BLaER1 treated with 17β-estradiol and CSF1 and Interleukin-3, amounts not matched to agents 10 nM and 100 nM (cell line): ENCODE results near the gene E2F4.

Source experiments
- H3K27ac ChIP-seq, 11 experiments: shearing (Covaris generic); formaldehyde crosslinking; 2 replicates each; pipeline ENCODE4 v1.8.1; 2022
- H3K27me3 ChIP-seq, 11 experiments: shearing (Covaris generic); formaldehyde crosslinking; 2 replicates each; pipeline ENCODE4 v1.8.1; 2022
- H3K36me3 ChIP-seq, 11 experiments: shearing (Covaris generic); formaldehyde crosslinking; 2 replicates each; pipeline ENCODE4 v1.8.1; 2022
- H3K4me1 ChIP-seq, 10 experiments: shearing (Covaris generic); formaldehyde crosslinking; 2 replicates each; pipeline ENCODE4 v1.8.1; 2022
- H3K4me2 ChIP-seq, 11 experiments: shearing (Covaris generic); formaldehyde crosslinking; 2 replicates each; pipeline ENCODE4 v1.8.1; 2022
- H3K4me3 ChIP-seq, 10 experiments: shearing (Covaris generic); formaldehyde crosslinking; 2 replicates each; pipeline ENCODE4 v1.8.1; 2022
- H3K9ac ChIP-seq, 11 experiments: shearing (Covaris generic); formaldehyde crosslinking; 2 replicates each; pipeline ENCODE4 v1.8.1; 2022
- H3K9me3 ChIP-seq, 11 experiments: shearing (Covaris generic); formaldehyde crosslinking; replicated peaks in 1 of 11; 2 replicates each; pipeline ENCODE4 v1.8.1; 2022
- H4K20me1 ChIP-seq, 11 experiments: shearing (Covaris generic); formaldehyde crosslinking; 2 replicates each; pipeline ENCODE4 v1.8.1; 2022
- Cebpa-rat ChIP-seq, 11 experiments: shearing (Covaris generic); IDR thresholded peaks; 2 replicates each; pipeline ENCODE4 v1.8.1; 2022

E2F4 gene

DNA sequence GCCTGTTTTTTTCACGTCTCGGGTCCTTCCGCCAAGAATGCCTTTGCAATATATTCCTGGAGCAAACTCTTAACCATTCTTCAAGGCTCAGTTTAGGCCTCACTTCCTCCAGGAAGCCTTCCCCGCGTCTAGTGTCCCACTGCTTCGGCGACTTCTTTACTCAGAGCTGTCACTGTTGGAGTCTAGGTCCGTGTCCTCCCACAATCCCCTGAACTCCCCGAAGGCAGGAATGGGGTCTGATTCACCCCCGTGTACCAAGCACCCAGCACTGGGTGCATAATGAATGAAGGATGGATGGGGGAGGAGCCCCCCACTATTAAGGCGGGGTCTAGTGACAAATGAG lies 8.7 kb upstream of the E2F4 start:
- Histone ChIP-seq H3K4me1 (peaks cover 50 to 67% (median 62%) of the 10 kb centered on the region in 10 experiments), H3K36me3 (peaks cover 0 to 11% (median 0%) of the 10 kb centered on the region in 11 experiments; a peak in 5 of 22 replicates), H3K4me2 (peak overlapping the region; percentile 88 to 100 (median 95)), H4K20me1 (peaks cover 22 to 72% (median 48%) of the 10 kb centered on the region in 11 experiments; a peak in 21 of 22 replicates), H3K4me3 (peak overlapping the region; percentile 61 to 80 (median 71)), H3K9me3 (no peaks in the 10 kb centered on the region), H3K27me3 (peaks cover 15 to 38% (median 29%) of the 10 kb centered on the region in 11 experiments), H3K27ac (peak overlapping the region in 10 of 11 experiments; percentile 84 to 95 (median 92); a peak in 20 of 22 replicates), H3K9ac (peak overlapping the region; percentile 84 to 93 (median 89))
- TF ChIP-seq Cebpa-rat (IDR thresholded peaks at IDR 0.05), result no peak

GRCh38 chr16:67183627-67184452 lies 8.1 kb upstream of the E2F4 start, which contains the start of gene MATCAP1:
Gene MATCAP1 (minus strand): TSS chr16:67183963. CDS start chr16:67180610, 3,353 bp downstream.
- Histone ChIP-seq H3K9me3 (no peaks in the 10 kb centered on the region), H3K36me3 (peaks cover 0 to 11% (median 0%) of the 10 kb centered on the region in 11 experiments; a peak in 5 of 22 replicates), H3K4me1 (peaks cover 46 to 62% (median 57%) of the 10 kb centered on the region in 10 experiments), H3K27ac (peak within 1 kb of the TSS; percentile 77 to 95 (median 91)), H3K4me3 (peak within 1 kb of the TSS; percentile 61 to 80 (median 71)), H3K4me2 (peak within 1 kb of the TSS; percentile 94 to 100 (median 99)), H3K27me3 (peaks cover 11 to 32% (median 24%) of the 10 kb centered on the region in 11 experiments), H3K9ac (peak within 1 kb of the TSS; percentile 84 to 93 (median 89)), H4K20me1 (peaks cover 20 to 66% (median 42%) of the 10 kb centered on the region in 11 experiments; a peak in 21 of 22 replicates)
- TF ChIP-seq Cebpa-rat (IDR thresholded peaks at IDR 0.05), result peak in 4 of 11 experiments; percentile 18 to 55 (median 30); a peak in 3 of 22 replicates

DNA sequence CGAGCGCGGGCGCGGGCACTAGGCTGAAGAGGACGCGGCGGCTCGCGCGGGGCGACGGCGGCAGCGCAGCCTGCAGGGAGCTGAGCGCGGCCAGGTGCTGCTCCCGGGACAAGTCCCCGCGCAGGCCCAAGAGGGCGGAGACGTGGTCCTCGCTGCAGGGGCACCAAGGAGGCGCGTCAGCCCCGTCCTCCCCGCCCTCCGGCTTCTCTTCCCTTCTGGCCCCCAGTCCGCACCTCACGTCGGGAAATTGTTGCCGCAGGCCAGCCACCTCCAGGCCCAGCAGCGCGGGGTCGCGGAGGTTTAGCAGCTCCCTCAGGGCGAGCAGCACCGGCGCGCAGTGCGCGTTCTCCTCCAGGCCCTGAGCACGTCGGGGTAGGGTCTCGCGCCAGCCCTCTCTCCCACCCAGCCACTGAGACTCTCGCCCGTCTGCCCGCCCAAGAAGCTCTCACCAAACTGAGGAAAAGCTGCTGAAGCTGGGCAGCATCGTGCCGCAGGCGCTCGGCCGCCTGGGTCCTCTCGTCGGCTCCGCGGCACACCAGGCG lies 7.4 kb upstream of the E2F4 start:
- Histone ChIP-seq H3K4me2 (peak overlapping the region; percentile 94 to 100 (median 99)), H3K36me3 (peaks cover 0 to 11% (median 0%) of the 10 kb centered on the region in 11 experiments; a peak in 5 of 22 replicates), H4K20me1 (peaks cover 13 to 59% (median 35%) of the 10 kb centered on the region in 11 experiments; a peak in 21 of 22 replicates), H3K27ac (no peak overlapping the region), H3K9me3 (no peaks in the 10 kb centered on the region), H3K27me3 (peaks cover 9 to 27% (median 18%) of the 10 kb centered on the region in 11 experiments), H3K4me3 (peak overlapping the region; percentile 61 to 80 (median 71)), H3K4me1 (peaks cover 46 to 56% (median 54%) of the 10 kb centered on the region in 10 experiments), H3K9ac (peak overlapping the region; percentile 84 to 93 (median 89); a peak in 20 of 22 replicates)
- TF ChIP-seq Cebpa-rat (IDR thresholded peaks at IDR 0.05), result no peak

- peak overlapping the region; percentile 94 to 100 (median 99) for H3K4me2 ChIP-seq
- H3K9ac ChIP-seq, result peak overlapping the region in 1 of 11 experiments; percentile 90; a peak in 1 of 22 replicates
- H3K27me3 ChIP-seq, result peaks cover 9 to 27% (median 18%) of the 10 kb centered on the region in 11 experiments
- no peak overlapping the region for H3K27ac ChIP-seq
- no peak for TF ChIP-seq Cebpa-rat (IDR thresholded peaks at IDR 0.05)
- H3K9me3 ChIP-seq, result no peaks in the 10 kb centered on the region
- H4K20me1 ChIP-seq, result peaks cover 7 to 53% (median 29%) of the 10 kb centered on the region in 11 experiments; a peak in 20 of 22 replicates
- peaks cover 0 to 9% (median 0%) of the 10 kb centered on the region in 11 experiments; a peak in 4 of 22 replicates for H3K36me3 ChIP-seq
- peak overlapping the region; percentile 61 to 80 (median 71); a peak in 15 of 20 replicates for H3K4me3 ChIP-seq
- H3K4me1 ChIP-seq, result peaks cover 46 to 58% (median 55%) of the 10 kb centered on the region in 10 experiments
Observed at GRCh38 chr16:67184995-67185650, 6.8 kb upstream of the E2F4 start.

DNA sequence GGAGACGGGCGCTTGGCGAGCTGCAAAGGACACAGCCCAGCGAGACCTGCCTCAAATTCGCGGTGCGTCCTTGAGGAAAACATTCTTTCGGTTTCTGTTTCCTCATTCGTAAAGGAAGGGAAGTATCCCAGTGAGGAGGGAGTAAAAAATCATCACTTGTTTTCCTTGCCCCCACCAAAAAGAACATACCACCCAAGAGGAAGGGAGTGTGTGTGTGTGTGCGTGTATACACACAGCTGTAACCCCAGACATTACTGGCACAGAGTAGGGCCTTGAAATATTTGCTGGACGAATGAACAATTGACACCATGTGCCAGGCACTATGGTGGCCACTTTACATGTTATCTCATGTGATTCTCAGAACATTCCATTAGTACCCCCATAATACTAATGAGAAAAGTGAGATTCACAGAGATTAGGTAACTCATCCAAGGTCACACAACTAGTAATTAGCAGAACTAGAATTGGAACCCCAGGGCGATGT lies 6.3 kb upstream of the E2F4 start:
- Histone ChIP-seq H3K9me3 (no peaks in the 10 kb centered on the region), H3K4me3 (no peak overlapping the region; a peak in 1 of 20 replicates), H3K27me3 (peaks cover 9 to 27% (median 18%) of the 10 kb centered on the region in 11 experiments), H4K20me1 (peaks cover 4 to 48% (median 24%) of the 10 kb centered on the region in 11 experiments; a peak in 19 of 22 replicates), H3K27ac (no peak overlapping the region), H3K4me1 (peaks cover 45 to 58% (median 55%) of the 10 kb centered on the region in 10 experiments), H3K4me2 (peak overlapping the region; percentile 8 to 100 (median 94); a peak in 14 of 22 replicates), H3K9ac (no peak overlapping the region), H3K36me3 (peaks cover 0 to 5% (median 0%) of the 10 kb centered on the region in 11 experiments; a peak in 2 of 22 replicates)
- TF ChIP-seq Cebpa-rat (IDR thresholded peaks at IDR 0.05), result no peak

GRCh38 chr16:67186550-67186950 lies 5.4 kb upstream of the E2F4 start:
- H3K36me3 ChIP-seq, result no peaks in the 10 kb centered on the region
- H3K27me3 ChIP-seq, result peaks cover 9 to 27% (median 18%) of the 10 kb centered on the region in 11 experiments
- H3K27ac ChIP-seq, result no peak overlapping the region
- peaks cover 45 to 58% (median 55%) of the 10 kb centered on the region in 10 experiments for H3K4me1 ChIP-seq
- no peaks in the 10 kb centered on the region for H3K9me3 ChIP-seq
- peaks cover 0 to 39% (median 16%) of the 10 kb centered on the region in 11 experiments; a peak in 17 of 22 replicates for H4K20me1 ChIP-seq
- no peak overlapping the region for H3K4me2 ChIP-seq
- H3K4me3 ChIP-seq, result no peak overlapping the region
- no peak for TF ChIP-seq Cebpa-rat (IDR thresholded peaks at IDR 0.05)
- H3K9ac ChIP-seq, result no peak overlapping the region

DNA sequence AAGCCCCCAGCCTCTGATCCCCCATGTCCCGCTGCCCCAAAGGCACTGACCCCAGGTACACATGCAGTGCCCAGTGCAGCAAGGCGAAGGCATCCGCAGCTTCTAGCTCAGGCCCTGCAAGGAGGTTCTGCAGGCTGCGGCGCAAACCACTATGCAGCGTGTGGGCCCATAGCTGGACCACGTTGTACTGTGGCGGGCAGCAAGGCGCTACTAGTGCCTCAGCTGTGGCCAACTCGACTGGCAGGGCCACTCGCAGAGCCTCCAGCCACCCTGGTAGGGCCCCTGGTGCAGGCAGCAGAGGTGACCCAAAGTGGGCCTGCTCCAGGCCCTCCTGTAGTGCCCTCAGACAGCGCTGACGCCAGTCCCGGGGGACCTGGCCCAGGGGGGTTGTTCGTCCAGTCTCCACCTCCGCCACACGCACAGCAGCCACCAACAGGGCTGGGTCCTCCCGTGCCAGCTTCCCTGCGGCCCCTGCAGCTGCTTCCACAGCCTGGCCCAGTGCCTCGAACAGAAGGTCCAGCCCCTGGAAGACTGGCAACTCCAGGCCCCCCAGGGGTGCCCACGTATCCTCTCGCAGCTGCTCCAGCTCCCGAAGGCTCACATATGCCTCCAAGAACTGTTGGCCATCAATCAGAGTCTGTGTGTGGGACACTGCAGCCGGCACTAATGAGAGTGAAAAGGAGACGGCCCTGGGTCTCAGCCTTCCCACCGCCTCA lies 4.6 kb upstream of the E2F4 start:
- Histone ChIP-seq H3K9me3 (no peaks in the 10 kb centered on the region), H3K27me3 (peaks cover 9 to 27% (median 18%) of the 10 kb centered on the region in 11 experiments), H3K36me3 (no peaks in the 10 kb centered on the region), H4K20me1 (peaks cover 0 to 31% (median 15%) of the 10 kb centered on the region in 11 experiments; a peak in 18 of 22 replicates), H3K27ac (no peak overlapping the region), H3K4me1 (peaks cover 41 to 53% (median 50%) of the 10 kb centered on the region in 10 experiments), H3K4me2 (no peak overlapping the region), H3K9ac (no peak overlapping the region), H3K4me3 (no peak overlapping the region)
- TF ChIP-seq Cebpa-rat (IDR thresholded peaks at IDR 0.05), result no peak
